ENCODE measurements around the gene C14orf39. TPM values are rescaled to one million over a fixed set of nuclear protein-coding genes. Genes with fewer than 3 reads are reported as not detected.

The C14orf39 gene
- total and polyA plus RNA-seq, 8 donors = 0.02 TPM; not detected in 7

- no peak for DNase-seq
- Histone ChIP-seq H3K36me3 (no peaks in the 10 kb centered on the region), H3K9me3 (no peaks in the 10 kb centered on the region), H3K4me3 (no peak overlapping the region), H3K27me3 (peaks cover 7 to 87% (median 35%) of the 10 kb centered on the region in 4 donors), H3K4me1 (no peaks in the 10 kb centered on the region), H3K27ac (no peak overlapping the region)
- WGBS, 2 donors = 6 to 7% methylated on average over 35 of the region's 35 CpGs
- no peak for ATAC-seq
- intact Hi-C loops (cut with DNase I) = no loop called here
- FAIRE-seq = no peak
- no peak for TF ChIP-seq CTCF (IDR thresholded peaks at IDR 0.05)
Observed at GRCh38 chr14:60510254-60510950, 24.5 kb upstream of the C14orf39 start.

- no peak for TF ChIP-seq CTCF (IDR thresholded peaks at IDR 0.05)
- Histone ChIP-seq H3K9me3 (no peaks in the 10 kb centered on the region), H3K36me3 (no peaks in the 10 kb centered on the region), H3K4me1 (no peaks in the 10 kb centered on the region), H3K27ac (no peak overlapping the region), H3K27me3 (peaks cover 7 to 90% (median 38%) of the 10 kb centered on the region in 4 donors), H3K4me3 (peak overlapping the region in 1 of 4 donors; percentile 25)
- intact Hi-C loops (cut with DNase I) = no loop called here
- 6 to 7% methylated on average over 58 of the region's 58 CpGs for WGBS, 2 donors
- no peak for FAIRE-seq
- DNase-seq = peak in 1 of 6 donors; percentile 60
- peak in 3 of 4 donors; percentile 21 to 25 (median 22) for ATAC-seq
Observed at GRCh38 chr14:60509438-60510253, 23.8 kb upstream of the C14orf39 start.

- Histone ChIP-seq H3K36me3 (no peaks in the 10 kb centered on the region), H3K27me3 (peaks cover 10 to 88% (median 37%) of the 10 kb centered on the region in 4 donors), H3K9me3 (no peaks in the 10 kb centered on the region), H3K4me1 (no peaks in the 10 kb centered on the region), H3K4me3 (peak within 1 kb of the TSS in 1 of 4 donors; percentile 25), H3K27ac (no peak within 1 kb of the TSS)
- FAIRE-seq (no peak), ATAC-seq (peak in 3 of 4 donors; percentile 48 to 66 (median 63)), DNase-seq (peak in 2 of 6 donors; percentile 59 to 74)
- intact Hi-C loops (cut with DNase I) = no loop called here
- WGBS, 2 donors = 2 to 4% methylated on average over 55 of the region's 55 CpGs
- no peak for TF ChIP-seq CTCF (IDR thresholded peaks at IDR 0.05)
Observed at GRCh38 chr14:60508707-60509437, 23.0 kb upstream of the C14orf39 start, which contains the start of gene SIX6. TSS of gene SIX6 (plus strand) at chr14:60509146. CDS start at chr14:60509399, 253 bp downstream.

GRCh38 chr14:60508363-60508706 is 22.5 kb upstream of the C14orf39 start:
- 4 to 7% methylated on average over 5 of the region's 5 CpGs for WGBS, 2 donors
- Histone ChIP-seq H3K9me3 (no peaks in the 10 kb centered on the region), H3K4me1 (no peaks in the 10 kb centered on the region), H3K27me3 (peaks cover 8 to 82% (median 36%) of the 10 kb centered on the region in 4 donors), H3K4me3 (no peak overlapping the region), H3K36me3 (no peaks in the 10 kb centered on the region), H3K27ac (no peak overlapping the region)
- DNase-seq (no peak), FAIRE-seq (no peak), ATAC-seq (no peak)
- TF ChIP-seq CTCF (IDR thresholded peaks at IDR 0.05) = no peak
- intact Hi-C loops (cut with DNase I) = no loop called here

Measured in pancreas (tissue), 10 donors.